Glomerular visceral epithelial cell (primary cell): Measurements from ENCODE around the gene RGS10.
A peak's percentile ranks its signal among the peaks of the same experiment; 100 is the strongest.
"Not testable (repeated sequence)": the region's sequence is repeated elsewhere in the genome, so short reads cannot be mapped to it uniquely, and the experiment has no call there.

Source experiments
- DNase-seq: peaks from one replicate; pipeline ENCODE4 v3.0.0-alpha.2; 2016; ENCODE audit errors: extremely low spot score

RGS10 gene

GRCh38 chr10:119542357-119542987, at the start of gene RGS10:
RGS10 (minus strand) TSS chr10:119542719; CDS start chr10:119542638, 81 bp downstream.
- peak; percentile 87 for DNase-seq

- no peak for DNase-seq
These were observed 45.6 kb upstream of the RGS10 start for GRCh38 chr10:119588071-119588470.

- DNase-seq, result no peak
These were observed 35.8 kb upstream of the RGS10 start for GRCh38 chr10:119578355-119578754.

- no peak for DNase-seq
These were observed 33.5 kb upstream of the RGS10 start for GRCh38 chr10:119575991-119576390.

- DNase-seq, result no peak
These were observed 33.0 kb upstream of the RGS10 start for GRCh38 chr10:119575506-119575905.

- no peak for DNase-seq
These were observed 25.5 kb upstream of the RGS10 start for GRCh38 chr10:119567978-119568377.

GRCh38 chr10:119562097-119562496, 19.6 kb upstream of the RGS10 start:
- no peak for DNase-seq

GRCh38 chr10:119559511-119559910, 17.0 kb upstream of the RGS10 start:
- not testable (repeated sequence) for DNase-seq

- DNase-seq, result not testable (repeated sequence)
These were observed 13.6 kb upstream of the RGS10 start for GRCh38 chr10:119556081-119556480.

GRCh38 chr10:119555178-119555784, 12.8 kb upstream of the RGS10 start:
- no peak for DNase-seq

- no peak for DNase-seq
These were observed 8.3 kb upstream of the RGS10 start for GRCh38 chr10:119550827-119551226.

GRCh38 chr10:119549247-119549999, 6.9 kb upstream of the RGS10 start:
- no peak for DNase-seq

GRCh38 chr10:119546009-119546408, 3.5 kb upstream of the RGS10 start:
- no peak for DNase-seq

- no peak for DNase-seq
These were observed 2.8 kb upstream of the RGS10 start for GRCh38 chr10:119545310-119545709.

GRCh38 chr10:119543814-119544642, 1.5 kb upstream of the RGS10 start:
- DNase-seq, result peak; percentile 58

GRCh38 chr10:119542988-119543813, 682 bp upstream of the RGS10 start:
- peak; percentile 48 for DNase-seq

GRCh38 chr10:119541459-119542356, 811 bp downstream of the RGS10 start:
- DNase-seq, result no peak

GRCh38 chr10:119541046-119541445, 1.5 kb downstream of the RGS10 start:
- no peak for DNase-seq

- DNase-seq, result no peak
These were observed 2.5 kb downstream of the RGS10 start for GRCh38 chr10:119540038-119540437.

- no peak for DNase-seq
These were observed 3.1 kb downstream of the RGS10 start for GRCh38 chr10:119539359-119539825.
